ENCODE measurements around the gene ELMO1. TPM values are rescaled to one million over a fixed set of nuclear protein-coding genes. Genes with fewer than 3 reads are reported as not detected.
A peak's percentile ranks its signal among the peaks of the same experiment; 100 is the strongest.

The ELMO1 gene
- total and polyA plus RNA-seq, 2 donors from 2014 or later: 6.0 to 35.4 TPM

DNA sequence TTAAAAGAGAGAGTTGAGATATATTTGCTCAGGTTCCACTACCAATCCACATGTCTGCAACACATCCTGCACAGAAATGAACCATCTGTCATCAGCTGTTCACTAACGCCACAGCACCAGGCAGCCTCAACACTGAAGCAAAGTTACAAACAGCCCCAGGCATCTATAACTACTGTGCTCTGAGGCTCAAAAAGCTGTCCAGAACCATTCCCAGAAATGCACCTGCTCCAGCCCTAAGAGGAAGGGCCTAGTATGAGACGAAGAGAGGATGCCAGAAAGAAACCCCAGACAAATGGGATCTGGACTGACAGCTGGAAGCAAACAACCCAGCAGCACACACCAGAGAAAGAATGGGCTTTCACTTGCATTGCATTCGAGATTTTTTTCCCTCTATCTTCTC is 159.3 kb downstream of the ELMO1 start:
- DNase-seq (no peak), FAIRE-seq (no peak)
- TF ChIP-seq, protein P1, sequence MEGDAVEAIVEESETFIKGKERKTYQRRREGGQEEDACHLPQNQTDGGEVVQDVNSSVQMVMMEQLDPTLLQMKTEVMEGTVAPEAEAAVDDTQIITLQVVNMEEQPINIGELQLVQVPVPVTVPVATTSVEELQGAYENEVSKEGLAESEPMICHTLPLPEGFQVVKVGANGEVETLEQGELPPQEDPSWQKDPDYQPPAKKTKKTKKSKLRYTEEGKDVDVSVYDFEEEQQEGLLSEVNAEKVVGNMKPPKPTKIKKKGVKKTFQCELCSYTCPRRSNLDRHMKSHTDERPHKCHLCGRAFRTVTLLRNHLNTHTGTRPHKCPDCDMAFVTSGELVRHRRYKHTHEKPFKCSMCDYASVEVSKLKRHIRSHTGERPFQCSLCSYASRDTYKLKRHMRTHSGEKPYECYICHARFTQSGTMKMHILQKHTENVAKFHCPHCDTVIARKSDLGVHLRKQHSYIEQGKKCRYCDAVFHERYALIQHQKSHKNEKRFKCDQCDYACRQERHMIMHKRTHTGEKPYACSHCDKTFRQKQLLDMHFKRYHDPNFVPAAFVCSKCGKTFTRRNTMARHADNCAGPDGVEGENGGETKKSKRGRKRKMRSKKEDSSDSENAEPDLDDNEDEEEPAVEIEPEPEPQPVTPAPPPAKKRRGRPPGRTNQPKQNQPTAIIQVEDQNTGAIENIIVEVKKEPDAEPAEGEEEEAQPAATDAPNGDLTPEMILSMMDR (IDR thresholded peaks at IDR 0.05; ENCODE audit: borderline replicate concordance, extremely low read depth, insufficient read depth): no peak
- Histone ChIP-seq H3K9ac (ENCODE audit: low read length in 3 of 3) (no peak overlapping the region), H3K4me1 (ENCODE audit: control insufficient read depth in 2 of 3, insufficient read depth in 2 of 3, low read depth in 1 of 3, low read length in 3 of 3) (no peaks in the 10 kb centered on the region), H3K27me3 (ENCODE audit: control insufficient read depth, insufficient read depth, low read length) (no peaks in the 10 kb centered on the region), H3K4me3 (ENCODE audit: low read length in 3 of 3) (no peak overlapping the region), H3K36me3 (ENCODE audit: control insufficient read depth in 2 of 3, insufficient read depth in 3 of 3, low read length in 3 of 3) (no peaks in the 10 kb centered on the region), H3K9me3 (ENCODE audit: control insufficient read depth in 2 of 3, insufficient read depth in 1 of 3, low read length in 3 of 3) (no peaks in the 10 kb centered on the region), H3K27ac (ENCODE audit: low read depth in 2 of 2, low read length in 2 of 2) (no peak overlapping the region)
- intact Hi-C loops (cut with DNase I): no loop called here

- no peak overlapping the region for H3K9ac ChIP-seq (ENCODE audit: low read length in 3 of 3)
Measured at GRCh38 chr7:37287131-37287855, 161.4 kb downstream of the ELMO1 start.

DNA sequence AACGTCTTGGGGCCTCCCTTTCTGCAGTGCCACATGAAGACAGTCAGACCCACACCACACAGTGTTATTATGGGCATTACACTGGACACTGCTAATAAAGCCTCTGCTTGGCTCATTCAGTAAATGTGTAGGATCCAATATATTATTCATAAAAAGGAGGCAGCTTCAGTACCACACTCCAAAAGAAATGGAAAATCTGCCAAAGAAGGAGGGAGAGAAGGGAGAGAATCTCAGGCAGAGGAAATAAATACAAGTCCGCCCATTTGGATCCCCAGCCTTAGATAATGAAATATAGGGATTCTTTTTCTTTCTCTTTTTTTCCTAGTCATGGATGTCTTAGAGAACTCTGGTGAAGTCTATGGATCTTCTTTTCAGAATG is 162.2 kb downstream of the ELMO1 start:
- no peaks in the 10 kb centered on the region for H3K4me1 ChIP-seq (ENCODE audit: control insufficient read depth in 2 of 3, insufficient read depth in 2 of 3, low read depth in 1 of 3, low read length in 3 of 3)
- H3K4me3 ChIP-seq (ENCODE audit: low read length in 3 of 3): no peak overlapping the region
- H3K36me3 ChIP-seq (ENCODE audit: control insufficient read depth in 2 of 3, insufficient read depth in 3 of 3, low read length in 3 of 3): no peaks in the 10 kb centered on the region
- intact Hi-C loops (cut with DNase I): no loop called here
- TF ChIP-seq, protein P1 (IDR thresholded peaks at IDR 0.05; ENCODE audit: borderline replicate concordance, extremely low read depth, insufficient read depth): no peak
- no peak overlapping the region for H3K27ac ChIP-seq (ENCODE audit: low read depth in 2 of 2, low read length in 2 of 2)
- H3K27me3 ChIP-seq (ENCODE audit: control insufficient read depth, insufficient read depth, low read length): no peaks in the 10 kb centered on the region
- H3K9ac ChIP-seq (ENCODE audit: low read length in 3 of 3): no peak overlapping the region
- no peak for FAIRE-seq
- DNase-seq: no peak
- H3K9me3 ChIP-seq (ENCODE audit: control insufficient read depth in 2 of 3, insufficient read depth in 1 of 3, low read length in 3 of 3): no peaks in the 10 kb centered on the region

More at GRCh38 chr7:37287131-37287855, 161.4 kb downstream of the ELMO1 start:
- DNase-seq: peak in 2 of 5 donors; percentile 42 to 56
- H3K27me3 ChIP-seq (ENCODE audit: control insufficient read depth, insufficient read depth, low read length): no peaks in the 10 kb centered on the region
- no peaks in the 10 kb centered on the region for H3K36me3 ChIP-seq (ENCODE audit: control insufficient read depth in 2 of 3, insufficient read depth in 3 of 3, low read length in 3 of 3)
- TF ChIP-seq, protein P1 (IDR thresholded peaks at IDR 0.05; ENCODE audit: borderline replicate concordance, extremely low read depth, insufficient read depth): no peak
- no peak overlapping the region for H3K27ac ChIP-seq (ENCODE audit: low read depth in 2 of 2, low read length in 2 of 2)
- no peaks in the 10 kb centered on the region for H3K4me1 ChIP-seq (ENCODE audit: control insufficient read depth in 2 of 3, insufficient read depth in 2 of 3, low read depth in 1 of 3, low read length in 3 of 3)
- FAIRE-seq: no peak
- intact Hi-C loops (cut with DNase I): no loop called here
- no peak overlapping the region for H3K4me3 ChIP-seq (ENCODE audit: low read length in 3 of 3)
- no peaks in the 10 kb centered on the region for H3K9me3 ChIP-seq (ENCODE audit: control insufficient read depth in 2 of 3, insufficient read depth in 1 of 3, low read length in 3 of 3)

Data from kidney (tissue), 14 donors.